SK-N-SH treated with all-trans-retinoic acid at 6 μM for 48 hours (cell line): ENCODE measurements around the gene SPINK4.

ENCODE experiments used
- ATAC-seq: fragments of 200-7000 bp; cut with Tn5 transposase; 3 replicates; pipeline ENCODE4 v1.9.1; 2020; ENCODE audit warnings: mild to moderate bottlenecking, moderate library complexity
- ARNTL ChIP-seq: fragments of 450-650 bp; formaldehyde crosslinking; IDR thresholded peaks from 2 replicates; pipeline ENCODE4 v1.5.0; 2020; ENCODE audit warnings: low read depth, mild to moderate bottlenecking, moderate library complexity, borderline replicate concordance
- BACH2 ChIP-seq: fragments of 250-450 bp; sonication (Bioruptor Pico); IDR thresholded peaks from 2 replicates; pipeline ENCODE4 v1.9.0; 2021; ENCODE audit warnings: mild to moderate bottlenecking, borderline replicate concordance
- CSDC2 ChIP-seq: fragments of 250-450 bp; sonication (Bioruptor Pico); IDR thresholded peaks from 2 replicates; pipeline ENCODE4 v1.5.0; 2020; ENCODE audit warnings: mild to moderate bottlenecking, moderate library complexity
- CSRNP3 ChIP-seq: fragments of 250-450 bp; sonication (Bioruptor Pico); IDR thresholded peaks from 2 replicates; pipeline ENCODE4 v1.5.1; 2021; ENCODE audit warnings: mild to moderate bottlenecking, moderate library complexity
- ESRRG ChIP-seq: fragments of 250-450 bp; sonication (Bioruptor Pico); IDR thresholded peaks from 2 replicates; pipeline ENCODE4 v1.6.1; 2021; ENCODE audit warnings: mild to moderate bottlenecking
- GLIS3 ChIP-seq: fragments of 250-450 bp; sonication (Bioruptor Pico); IDR thresholded peaks from 2 replicates; pipeline ENCODE4 v1.5.0; 2020; ENCODE audit warnings: mild to moderate bottlenecking, moderate library complexity
- ISL1 ChIP-seq: fragments of 250-450 bp; sonication (Bioruptor Pico); IDR thresholded peaks from 2 replicates; pipeline ENCODE4 v2.1.2; 2022; ENCODE audit warnings: mild to moderate bottlenecking, moderate library complexity
- OSR1 ChIP-seq: fragments of 250-450 bp; sonication (Bioruptor Pico); IDR thresholded peaks from 2 replicates; pipeline ENCODE4 v1.8.0; 2022; ENCODE audit warnings: moderate library complexity, mild to moderate bottlenecking, inconsistent platforms
- PATZ1 ChIP-seq: fragments of 250-450 bp; sonication (Bioruptor Pico); IDR thresholded peaks from 2 replicates; pipeline ENCODE4 v1.8.0; 2020; ENCODE audit warnings: mild to moderate bottlenecking, moderate library complexity, borderline replicate concordance
- POU6F1 ChIP-seq: fragments of 250-450 bp; sonication (Bioruptor Pico); IDR thresholded peaks from 2 replicates; pipeline ENCODE4 v1.8.0; 2021; ENCODE audit warnings: low read depth, mild to moderate bottlenecking, moderate library complexity, borderline replicate concordance
- PPARA ChIP-seq: fragments of 250-450 bp; sonication (Bioruptor Pico); IDR thresholded peaks from 2 replicates; pipeline ENCODE4 v1.5.0; 2020; ENCODE audit warnings: mild to moderate bottlenecking, borderline replicate concordance
- SNAI2 ChIP-seq: fragments of 250-450 bp; sonication (Bioruptor Pico); IDR thresholded peaks from 2 replicates; pipeline ENCODE4 v1.5.0; 2020; ENCODE audit warnings: mild to moderate bottlenecking, moderate library complexity
- TCF4 ChIP-seq: fragments of 250-450 bp; sonication (Bioruptor Pico); IDR thresholded peaks from 2 replicates; pipeline ENCODE4 v1.8.0; 2021; ENCODE audit warnings: mild to moderate bottlenecking, moderate library complexity, borderline replicate concordance
- TOX ChIP-seq: fragments of 250-450 bp; sonication (Bioruptor Pico); IDR thresholded peaks from 2 replicates; pipeline ENCODE4 v1.8.0; 2021; ENCODE audit warnings: mild to moderate bottlenecking, moderate library complexity, borderline replicate concordance
- TSHZ2 ChIP-seq: fragments of 250-450 bp; sonication (Bioruptor Pico); IDR thresholded peaks from 2 replicates; pipeline ENCODE4 v1.5.0; 2020; ENCODE audit warnings: mild to moderate bottlenecking, moderate library complexity
- ZC3H10 ChIP-seq: fragments of 250-450 bp; sonication (Bioruptor Pico); IDR thresholded peaks from 2 replicates; pipeline ENCODE4 v1.5.1; 2021; ENCODE audit warnings: mild to moderate bottlenecking, moderate library complexity
- ZFP3 ChIP-seq: fragments of 250-450 bp; sonication (Bioruptor Pico); IDR thresholded peaks from 2 replicates; pipeline ENCODE4 v1.5.0; 2020; ENCODE audit warnings: mild to moderate bottlenecking, moderate library complexity
- ZFP30 ChIP-seq: fragments of 450-650 bp; formaldehyde crosslinking; IDR thresholded peaks from 2 replicates; pipeline ENCODE4 v1.5.0; 2022; ENCODE audit warnings: mild to moderate bottlenecking, moderate library complexity
- ZNF565 ChIP-seq: fragments of 450-650 bp; formaldehyde crosslinking; conservative IDR thresholded peaks from 2 replicates; pipeline ENCODE4 v1.5.0; 2020; ENCODE audit warnings: low read depth, mild to moderate bottlenecking, moderate library complexity
- ZNF70 ChIP-seq: fragments of 450-650 bp; formaldehyde crosslinking; IDR thresholded peaks from 2 replicates; pipeline ENCODE4 v1.5.0; 2020; ENCODE audit warnings: mild to moderate bottlenecking, moderate library complexity
- ZNF8 ChIP-seq: fragments of 450-650 bp; formaldehyde crosslinking; IDR thresholded peaks from 2 replicates; pipeline ENCODE4 v1.5.0; 2020; ENCODE audit warnings: mild to moderate bottlenecking, moderate library complexity

The SPINK4 gene

GRCh38 chr9:33290247-33291030 lies 50.5 kb downstream of the SPINK4 start, which contains the start of gene NFX1:
TSS of gene NFX1 (plus strand) at chr9:33290516. CDS start at chr9:33290573, 57 bp downstream.
- TF ChIP-seq ZC3H10 (no peak), POU6F1 (CRISPR knock-in tag) (peak; percentile 20; the same call in 1 of the 2 replicates), CSDC2 (CRISPR knock-in tag) (0 out of 2 replicates have a peak, but pooled peaks have one; percentile 23), ARNTL (CRISPR knock-in tag) (peak; percentile 41; the same call in 1 of the 2 replicates), GLIS3 (CRISPR knock-in tag) (no peak), ZNF70 (CRISPR knock-in tag) (no peak)

GRCh38 chr9:33291031-33291397 lies 51.0 kb downstream of the SPINK4 start:
- TF ChIP-seq ZNF565 (CRISPR knock-in tag) (no peak), TSHZ2 (CRISPR knock-in tag) (no peak), CSDC2 (CRISPR knock-in tag) (no peak), ZNF8 (no peak), ZFP3 (CRISPR knock-in tag) (no peak), ISL1 (CRISPR knock-in tag) (no peak), TCF4 (CRISPR knock-in tag) (no peak), SNAI2 (CRISPR knock-in tag) (no peak), BACH2 (CRISPR knock-in tag) (no peak), CSRNP3 (CRISPR knock-in tag) (no peak)
- ATAC-seq: no peak

More at GRCh38 chr9:33290247-33291030, 50.5 kb downstream of the SPINK4 start, which contains the start of gene NFX1:
- ATAC-seq: peak; percentile 97

GRCh38 chr9:33291901-33292300 lies 51.9 kb downstream of the SPINK4 start:
- no peak for ATAC-seq
- TF ChIP-seq SNAI2 (CRISPR knock-in tag) (no peak), POU6F1 (CRISPR knock-in tag) (no peak), OSR1 (CRISPR knock-in tag) (no peak), CSRNP3 (CRISPR knock-in tag) (no peak), ZNF8 (no peak), PATZ1 (no peak), TSHZ2 (CRISPR knock-in tag) (no peak), TCF4 (CRISPR knock-in tag) (no peak), ISL1 (CRISPR knock-in tag) (no peak), ZNF565 (CRISPR knock-in tag) (no peak), TOX (CRISPR knock-in tag) (no peak), ESRRG (no peak), ZFP3 (CRISPR knock-in tag) (no peak), BACH2 (CRISPR knock-in tag) (no peak), PPARA (CRISPR knock-in tag) (no peak), CSDC2 (CRISPR knock-in tag) (no peak), ZFP30 (no peak)
